ENCODE measurements around the gene EMCN. TPM values are rescaled to one million over a fixed set of nuclear protein-coding genes. Genes with fewer than 3 reads are reported as not detected.
"Not testable (repeated sequence)": the region's sequence is repeated elsewhere in the genome, so short reads cannot be mapped to it uniquely, and the experiment has no call there.

EMCN gene
- total RNA-seq, 2 experiments from 2014 or later: not detected

DNA sequence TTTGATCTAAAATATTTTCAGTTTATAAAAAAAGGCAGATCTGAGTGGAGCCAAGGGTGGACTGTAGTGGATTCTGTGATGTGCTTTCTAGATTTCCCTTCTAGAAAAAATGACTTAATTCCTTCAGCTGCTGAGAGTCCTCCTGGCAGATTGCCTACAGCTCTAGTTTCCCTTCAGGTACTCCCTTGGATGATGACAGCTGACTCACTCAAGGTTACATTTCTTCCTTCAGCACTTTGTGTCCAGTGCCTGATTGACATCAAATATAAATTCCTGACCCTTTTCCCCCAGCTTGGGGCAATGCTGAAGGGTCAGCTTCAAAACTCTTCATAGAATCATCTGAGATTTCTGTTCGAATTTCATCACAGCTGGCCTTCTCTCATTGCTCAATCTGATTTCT is 161.7 kb downstream of the EMCN start:
- H3K9me3 Mint-ChIP-seq: peaks cover 16% of the 10 kb centered on the region
- no peaks in the 10 kb centered on the region for H3K4me1 Mint-ChIP-seq (ENCODE audit: low read depth)
- H3K4me3 Mint-ChIP-seq: no peak overlapping the region
- no peaks in the 10 kb centered on the region for H3K36me3 Mint-ChIP-seq (ENCODE audit: low read depth)
- TF ChIP-seq, protein P1, sequence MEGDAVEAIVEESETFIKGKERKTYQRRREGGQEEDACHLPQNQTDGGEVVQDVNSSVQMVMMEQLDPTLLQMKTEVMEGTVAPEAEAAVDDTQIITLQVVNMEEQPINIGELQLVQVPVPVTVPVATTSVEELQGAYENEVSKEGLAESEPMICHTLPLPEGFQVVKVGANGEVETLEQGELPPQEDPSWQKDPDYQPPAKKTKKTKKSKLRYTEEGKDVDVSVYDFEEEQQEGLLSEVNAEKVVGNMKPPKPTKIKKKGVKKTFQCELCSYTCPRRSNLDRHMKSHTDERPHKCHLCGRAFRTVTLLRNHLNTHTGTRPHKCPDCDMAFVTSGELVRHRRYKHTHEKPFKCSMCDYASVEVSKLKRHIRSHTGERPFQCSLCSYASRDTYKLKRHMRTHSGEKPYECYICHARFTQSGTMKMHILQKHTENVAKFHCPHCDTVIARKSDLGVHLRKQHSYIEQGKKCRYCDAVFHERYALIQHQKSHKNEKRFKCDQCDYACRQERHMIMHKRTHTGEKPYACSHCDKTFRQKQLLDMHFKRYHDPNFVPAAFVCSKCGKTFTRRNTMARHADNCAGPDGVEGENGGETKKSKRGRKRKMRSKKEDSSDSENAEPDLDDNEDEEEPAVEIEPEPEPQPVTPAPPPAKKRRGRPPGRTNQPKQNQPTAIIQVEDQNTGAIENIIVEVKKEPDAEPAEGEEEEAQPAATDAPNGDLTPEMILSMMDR (IDR thresholded peaks at IDR 0.05): no peak
- DNase-seq (no peak), ATAC-seq (no peak)
- intact Hi-C loops (cut with micrococcal nuclease): no loop called here
- peaks cover 3% of the 10 kb centered on the region for H3K27me3 Mint-ChIP-seq
- H3K27ac Mint-ChIP-seq: no peak overlapping the region
- ChIA-PET CTCF (no interaction called here), POLR2A (no interaction called here)

DNA sequence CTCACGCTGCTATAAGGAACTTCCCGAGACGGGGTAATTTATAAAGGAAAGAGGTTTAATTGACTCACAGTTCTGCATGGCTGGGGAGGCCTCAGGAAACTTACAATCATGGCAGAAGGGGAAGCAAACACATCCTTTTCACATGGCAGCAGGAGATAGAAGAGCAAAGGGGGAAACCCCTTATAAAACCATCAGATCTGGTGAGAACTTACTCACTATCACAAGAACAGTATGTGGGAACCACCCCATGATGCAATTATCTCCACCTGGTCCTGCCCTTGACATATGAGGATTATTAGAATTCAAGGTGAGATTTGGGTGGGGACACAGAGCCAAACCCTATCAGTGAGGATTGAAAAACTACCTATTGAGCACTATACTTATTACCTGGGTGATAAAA is 165.5 kb downstream of the EMCN start:
- POLR2A ChIA-PET; H3K27me3 Mint-ChIP-seq; H3K9me3 Mint-ChIP-seq; intact Hi-C loops (cut with micrococcal nuclease); H3K4me1 Mint-ChIP-seq (ENCODE audit: low read depth); H3K36me3 Mint-ChIP-seq (ENCODE audit: low read depth); CTCF ChIA-PET; H3K27ac Mint-ChIP-seq; H3K4me3 Mint-ChIP-seq: not testable (repeated sequence)
- ATAC-seq: peak; percentile 37
- DNase-seq: peak; percentile 5

DNA sequence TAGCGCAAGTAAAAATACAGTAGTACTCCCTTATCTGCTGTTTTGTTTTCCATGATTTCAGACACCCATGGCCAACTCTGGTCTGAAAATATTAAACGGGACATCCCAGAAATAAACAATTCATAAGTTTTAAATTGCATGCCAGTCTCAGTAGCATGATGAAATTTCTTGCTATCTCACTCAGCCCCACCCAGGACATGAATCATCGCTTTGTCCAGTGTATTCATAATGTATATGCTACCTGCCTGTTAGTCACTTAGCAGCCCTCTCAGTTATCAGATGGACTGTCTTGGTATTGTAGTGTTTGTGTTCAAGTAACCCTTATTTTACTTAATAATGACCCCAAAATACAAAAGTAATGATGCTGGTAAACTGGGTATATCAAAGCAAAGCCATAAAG is 169.3 kb downstream of the EMCN start:
- Mint-ChIP-seq H3K27me3 (peaks cover 4% of the 10 kb centered on the region), H3K36me3 (ENCODE audit: low read depth) (no peaks in the 10 kb centered on the region), H3K27ac (no peak overlapping the region), H3K4me3 (no peak overlapping the region), H3K4me1 (ENCODE audit: low read depth) (no peaks in the 10 kb centered on the region), H3K9me3 (peaks cover 4% of the 10 kb centered on the region)
- ChIA-PET POLR2A (no interaction called here), CTCF (no interaction called here)
- no peak for ATAC-seq
- intact Hi-C loops (cut with micrococcal nuclease): no loop called here
- DNase-seq: peak; percentile 6
- TF ChIP-seq, protein P1 (IDR thresholded peaks at IDR 0.05): no peak

DNA sequence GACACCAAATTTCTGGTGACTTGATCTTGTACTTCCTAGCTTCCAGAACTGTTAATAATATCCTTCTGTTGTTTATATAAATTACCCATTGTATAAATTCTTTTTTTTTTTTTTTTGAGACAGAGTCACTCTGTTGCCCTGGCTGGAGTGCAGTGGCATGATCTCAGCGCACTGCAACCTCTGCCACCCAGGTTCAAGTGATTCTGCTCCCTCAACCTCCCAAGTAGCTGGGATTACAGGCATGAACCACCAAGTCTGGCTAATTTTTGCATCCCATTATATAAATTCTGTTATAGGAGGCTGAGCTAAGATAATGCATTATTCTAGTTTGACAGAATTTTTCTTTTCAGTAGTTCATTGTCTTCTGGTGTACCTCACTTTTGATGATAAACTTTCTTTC is 170.6 kb downstream of the EMCN start:
- no peak for ATAC-seq
- H3K9me3 Mint-ChIP-seq: peaks cover 4% of the 10 kb centered on the region
- intact Hi-C loops (cut with micrococcal nuclease): no loop called here
- TF ChIP-seq, protein P1 (IDR thresholded peaks at IDR 0.05): no peak
- H3K4me3 Mint-ChIP-seq: no peak overlapping the region
- H3K27ac Mint-ChIP-seq: no peak overlapping the region
- POLR2A ChIA-PET: no interaction called here
- DNase-seq: no peak
- peaks cover 2% of the 10 kb centered on the region for H3K27me3 Mint-ChIP-seq
- CTCF ChIA-PET: no interaction called here
- no peaks in the 10 kb centered on the region for H3K4me1 Mint-ChIP-seq (ENCODE audit: low read depth)
- H3K36me3 Mint-ChIP-seq (ENCODE audit: low read depth): no peaks in the 10 kb centered on the region

DNA sequence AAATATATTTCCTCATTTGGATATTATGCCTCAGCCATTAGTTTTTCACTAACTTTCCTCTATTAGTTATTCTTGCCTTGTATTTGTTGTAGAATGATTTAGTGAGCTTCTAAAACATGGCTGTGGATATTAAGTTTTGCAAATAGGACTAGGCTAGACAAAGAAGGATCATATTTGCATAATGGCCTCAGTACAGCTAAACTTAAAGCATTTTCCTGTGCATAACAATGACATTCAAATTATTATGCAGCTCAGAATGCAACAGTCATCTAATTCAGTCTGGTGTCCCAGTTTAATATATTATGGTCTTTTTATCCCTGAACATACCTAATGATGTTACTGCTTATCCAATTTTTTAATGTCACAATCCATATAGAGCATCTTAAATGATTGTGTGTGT is 172.2 kb downstream of the EMCN start:
- POLR2A ChIA-PET: no interaction called here
- DNase-seq (no peak), ATAC-seq (no peak)
- peaks cover 2% of the 10 kb centered on the region for H3K27me3 Mint-ChIP-seq
- H3K9me3 Mint-ChIP-seq: no peaks in the 10 kb centered on the region
- CTCF ChIA-PET: no interaction called here
- no peaks in the 10 kb centered on the region for H3K36me3 Mint-ChIP-seq (ENCODE audit: low read depth)
- no peak overlapping the region for H3K4me3 Mint-ChIP-seq
- no peaks in the 10 kb centered on the region for H3K4me1 Mint-ChIP-seq (ENCODE audit: low read depth)
- intact Hi-C loops (cut with micrococcal nuclease): no loop called here
- TF ChIP-seq, protein P1 (IDR thresholded peaks at IDR 0.05): no peak
- no peak overlapping the region for H3K27ac Mint-ChIP-seq
